ENCODE data around the gene AGT.
"Not testable (repeated sequence)": the region's sequence is repeated elsewhere in the genome, so short reads cannot be mapped to it uniquely, and the experiment has no call there.

Gene AGT

GRCh38 chr1:230744382-230744781 is 30.5 kb upstream of the AGT start:
- no peak for DNase-seq (ENCODE audit: low read depth)

- no peak for DNase-seq (ENCODE audit: low read depth)
Observed at GRCh38 chr1:230743899-230744298, 30.0 kb upstream of the AGT start.

GRCh38 chr1:230739564-230740290 is 25.8 kb upstream of the AGT start:
- DNase-seq (ENCODE audit: low read depth), result no peak

GRCh38 chr1:230737622-230738262 is 23.8 kb upstream of the AGT start:
- DNase-seq (ENCODE audit: low read depth), result no peak

GRCh38 chr1:230735447-230735846 is 21.5 kb upstream of the AGT start:
- DNase-seq (ENCODE audit: low read depth), result no peak

- no peak for DNase-seq (ENCODE audit: low read depth)
Observed at GRCh38 chr1:230730977-230731376, 17.1 kb upstream of the AGT start.

- DNase-seq (ENCODE audit: low read depth), result peak; percentile 37
Observed at GRCh38 chr1:230728710-230729392, 14.9 kb upstream of the AGT start.

- DNase-seq (ENCODE audit: low read depth), result no peak
Observed at GRCh38 chr1:230725256-230726012, 11.5 kb upstream of the AGT start.

GRCh38 chr1:230721849-230722522 is 8.1 kb upstream of the AGT start:
- not testable (repeated sequence) for DNase-seq (ENCODE audit: low read depth)

GRCh38 chr1:230717251-230717650 is 3.3 kb upstream of the AGT start:
- no peak for DNase-seq (ENCODE audit: low read depth)

GRCh38 chr1:230716453-230716852 is 2.5 kb upstream of the AGT start:
- DNase-seq (ENCODE audit: low read depth), result not testable (repeated sequence)

- no peak for DNase-seq (ENCODE audit: low read depth)
Observed at GRCh38 chr1:230715510-230715909, 1.6 kb upstream of the AGT start.

- DNase-seq (ENCODE audit: low read depth), result no peak
Observed at GRCh38 chr1:230713547-230713914, 391 bp downstream of the AGT start.

- DNase-seq (ENCODE audit: low read depth), result no peak
Observed at GRCh38 chr1:230713138-230713537, 784 bp downstream of the AGT start.

GRCh38 chr1:230712470-230712942 is 1.4 kb downstream of the AGT start:
- no peak for DNase-seq (ENCODE audit: low read depth)

GRCh38 chr1:230711245-230711644 is 2.7 kb downstream of the AGT start:
- DNase-seq (ENCODE audit: low read depth), result no peak

- DNase-seq (ENCODE audit: low read depth), result no peak
Observed at GRCh38 chr1:230710543-230710904, 3.4 kb downstream of the AGT start.

GRCh38 chr1:230709619-230710542 is 4.0 kb downstream of the AGT start:
- no peak for DNase-seq (ENCODE audit: low read depth)

GRCh38 chr1:230708631-230709580 is 5.0 kb downstream of the AGT start:
- no peak for DNase-seq (ENCODE audit: low read depth)
